Endothelial cell of umbilical vein (primary cell): ENCODE measurements around the gene EFNB1. TPM values are rescaled to one million over a fixed set of nuclear protein-coding genes. Genes with fewer than 3 reads are reported as not detected.

ENCODE experiments used
- BruUV-seq: library from RNA; stranded (reverse); fragments of 400-500 nt; replicated peaks from 2 replicates; lab custom pipeline; 2021; lab: Mats Ljungman, UMichigan
- CTCF ChIA-PET: fragments of 300-600, 350-600 bp; sonication (Branson Sonifier 250); formaldehyde crosslinking; loops from one replicate; lab custom pipeline; 2021; ENCODE audit warnings: antibody characterized with exemption, inconsistent platforms; lab: Charles Lee
- POLR2A ChIA-PET: fragments of 300-600, 350-600 bp; sonication (Branson Sonifier 250); formaldehyde crosslinking; loops from one replicate; lab custom pipeline; 2021; ENCODE audit warnings: antibody characterized with exemption, inconsistent platforms; lab: Charles Lee
- DNase-seq: peaks from one replicate; pipeline ENCODE4 v3.0.0-alpha.2; 2011; ENCODE audit warnings: low read depth, low spot score
- FAIRE-seq: peaks from 2 replicates; lab custom pipeline; 2011; peaks lifted over from hg19 to GRCh38; lab: Jason Lieb, UNC
- H2AFZ ChIP-seq: 2 replicates; pipeline ENCODE4 v1.6.0; 2012; ENCODE audit warnings: low read depth, low read length, control low read depth, inconsistent platforms
- H3K27ac ChIP-seq: 2 replicates; pipeline ENCODE4 v1.5.1; 2011; ENCODE audit warnings: low read depth, mild to moderate bottlenecking, control low read depth, low read length, moderate library complexity; ENCODE audit not compliant: insufficient read depth
- H3K27me3 ChIP-seq, 2 experiments: 2 replicates each; pipeline versions ENCODE4 v1.6.0 to v1.6.1; 2011; ENCODE audit warnings: low read length in 2 of 2, mixed read lengths in 1 of 2; ENCODE audit not compliant: control insufficient read depth in 2 of 2, insufficient read depth in 2 of 2
- H3K36me3 ChIP-seq, 2 experiments: 2 replicates in 1 of 2; 3 replicates in 1 of 2; pipeline ENCODE4 v1.5.1; 2011; ENCODE audit warnings: low read length in 2 of 2, mild to moderate bottlenecking in 1 of 2, moderate library complexity in 1 of 2; ENCODE audit not compliant: control insufficient read depth in 2 of 2, insufficient read depth in 2 of 2; ENCODE audit errors: extremely low read depth in 1 of 2
- H3K4me1 ChIP-seq: 3 replicates; pipeline ENCODE4 v1.5.1; 2011; ENCODE audit warnings: mild to moderate bottlenecking, low read length; ENCODE audit not compliant: control insufficient read depth, insufficient read depth; ENCODE audit errors: extremely low read depth
- H3K4me2 ChIP-seq: 2 replicates; pipeline ENCODE4 v1.6.1; 2011; ENCODE audit warnings: low read length, control low read depth, mixed read lengths; ENCODE audit not compliant: insufficient read depth
- H3K4me3 ChIP-seq, 3 experiments: fragments of 200-600 bp in 1 of 3; sonication (generic), shearing (Covaris generic) in 1 of 3; replicated peaks in 1 of 3; 2 replicates each; pipeline ENCODE4 v1.5.1; 2011 to 2016; ENCODE audit warnings: control low read depth in 3 of 3, low read length in 3 of 3, mild to moderate bottlenecking in 2 of 3, inconsistent platforms in 1 of 3, low read depth in 1 of 3, moderate library complexity in 1 of 3; ENCODE audit not compliant: insufficient read depth in 1 of 3
- H3K79me2 ChIP-seq: 2 replicates; pipeline ENCODE4 v1.6.0; 2012; ENCODE audit warnings: low read length, inconsistent platforms; ENCODE audit not compliant: control insufficient read depth, insufficient read depth
- H3K9ac ChIP-seq: replicated peaks from 2 replicates; pipeline ENCODE3; 2011; ENCODE audit warnings: low read length, control low read depth; ENCODE audit not compliant: insufficient read depth; ENCODE audit errors: extremely low read depth
- H3K9me1 ChIP-seq: replicated peaks from 3 replicates; pipeline ENCODE4 v1.6.0; 2011; ENCODE audit warnings: mild to moderate bottlenecking, low read length; ENCODE audit not compliant: control insufficient read depth, insufficient read depth; ENCODE audit errors: extremely low read depth
- H3K9me3 ChIP-seq: replicated peaks from 2 replicates; pipeline ENCODE4 v1.5.1; 2012; ENCODE audit warnings: low read length, inconsistent platforms; ENCODE audit not compliant: control insufficient read depth, insufficient read depth
- H4K20me1 ChIP-seq: replicated peaks from 2 replicates; pipeline ENCODE3; 2011; ENCODE audit warnings: mild to moderate bottlenecking, low read length; ENCODE audit not compliant: control insufficient read depth, insufficient read depth; ENCODE audit errors: extremely low read depth
- EZH2 ChIP-seq: IDR thresholded peaks from 2 replicates; pipeline ENCODE4 v1.6.1; 2012; ENCODE audit warnings: borderline replicate concordance, low read depth, mild to moderate bottlenecking, moderate library complexity, low read length, inconsistent platforms; ENCODE audit not compliant: severe bottlenecking
- FOS ChIP-seq: IDR thresholded peaks from 2 replicates; pipeline ENCODE4 v1.6.1; 2011; ENCODE audit warnings: mild to moderate bottlenecking, low read length, moderate library complexity, borderline replicate concordance; ENCODE audit not compliant: insufficient read depth
- GATA2 ChIP-seq: IDR thresholded peaks from 2 replicates; pipeline ENCODE4 v1.7.0; 2011; ENCODE audit warnings: low read depth, mild to moderate bottlenecking, moderate library complexity, mixed read lengths, low read length; ENCODE audit not compliant: insufficient read length, insufficient read depth
- JUN ChIP-seq: IDR thresholded peaks from 2 replicates; pipeline ENCODE4 v1.6.1; 2011; ENCODE audit warnings: borderline replicate concordance, low read depth; ENCODE audit not compliant: insufficient read length, insufficient read depth
- MYC ChIP-seq: IDR thresholded peaks from one replicate; pipeline ENCODE4 v1.6.1; 2011; ENCODE audit warnings: mild to moderate bottlenecking, low read depth, low read length
- POLR2A ChIP-seq: IDR thresholded peaks from 2 replicates; pipeline ENCODE4 v1.6.1; 2012; ENCODE audit warnings: low read depth, mild to moderate bottlenecking, control low read depth, low read length
- POLR2AphosphoS5 ChIP-seq: IDR thresholded peaks from 2 replicates; pipeline ENCODE4 v1.6.1; 2012; ENCODE audit warnings: low read depth, mild to moderate bottlenecking, control low read depth, low read length, moderate library complexity; ENCODE audit not compliant: insufficient read depth
- dilution Hi-C: fragments of 300-500 bp; cut with MboI; formaldehyde crosslinking; loops from one replicate; pipeline ENCODE4 v1.15.0; 2019; ENCODE audit warnings: low sequenced_read_pairs; ENCODE audit not compliant: extremely low pct_ligation_motif_present
- intact Hi-C: fragments of 100-400 bp; cut with micrococcal nuclease; formaldehyde crosslinking; loops from one replicate; pipeline ENCODE4 v1.10.0; 2022
- polyA plus RNA-seq, 4 experiments: library from polyadenylated mRNA; depleted of rRNA in 3 of 4; stranded (reverse) in 3 of 4; unstranded in 1 of 4; fragments of >200 nt; gene quantifications; 2 replicates each; pipeline versions ENCODE4 v1.2.1 to v1.2.3, GENCODE V29; 2011 to 2012; ENCODE audit warnings: missing spikeins in 1 of 4
- total RNA-seq: library from RNA; stranded (reverse); gene quantifications from 2 replicates; pipeline ENCODE4 v1.2.3, GENCODE V29; 2021
- TF ChIP-seq, protein P1 (sequence below), 2 donors: IDR thresholded peaks; 1 replicate in 1 of 2; 2 replicates in 1 of 2; pipeline ENCODE4 v1.5.1; 2011; ENCODE audit warnings: low read length in 2 of 2, mild to moderate bottlenecking in 2 of 2, moderate library complexity in 2 of 2, control low read depth in 1 of 2, inconsistent platforms in 1 of 2, low read depth in 1 of 2; ENCODE audit not compliant: insufficient read depth in 1 of 2; ENCODE audit errors: extremely low read depth in 1 of 2
- TF ChIP-seq, protein P2 (sequence below): IDR thresholded peaks from 2 replicates; pipeline ENCODE4 v1.6.1; 2011; ENCODE audit not compliant: insufficient read depth, insufficient read length

The EFNB1 gene
- total and polyA plus RNA-seq, 2 donors (not counting 3 experiments of a cell fraction or from before 2014, with no cell fraction given), result 7.8 to 13.3 TPM

DNA sequence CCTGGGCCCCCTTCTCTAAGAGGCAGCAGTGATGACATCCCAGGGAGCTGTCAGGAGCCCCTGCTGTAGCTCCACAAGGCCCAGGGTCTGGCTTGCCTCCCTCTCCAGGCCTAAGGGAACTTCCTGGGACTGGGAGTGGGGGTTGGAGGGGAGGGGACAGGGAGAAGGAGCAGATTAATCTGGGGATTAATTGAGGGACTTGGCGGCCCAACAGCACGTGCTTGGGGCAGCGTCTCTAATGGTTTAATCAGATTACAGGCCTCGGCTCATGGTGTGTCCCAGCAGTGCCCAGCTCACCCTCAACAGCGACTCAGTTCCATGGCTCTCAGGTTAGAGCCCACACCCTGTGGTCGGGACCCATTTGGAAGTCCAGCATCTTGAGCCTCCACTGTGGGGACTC lies 47.9 kb downstream of the EFNB1 start:
- Histone ChIP-seq H3K4me1 (no peaks in the 10 kb centered on the region), H4K20me1 (no peaks in the 10 kb centered on the region), H3K4me2 (no peak overlapping the region), H3K9me3 (no peaks in the 10 kb centered on the region), H3K27ac (no peak overlapping the region), H3K27me3 (no peaks in the 10 kb centered on the region), H3K9me1 (no peaks in the 10 kb centered on the region), H3K36me3 (no peaks in the 10 kb centered on the region), H3K4me3 (no peak overlapping the region), H3K9ac (no peak overlapping the region), H2AFZ (no peak overlapping the region), H3K79me2 (no peaks in the 10 kb centered on the region)
- dilution Hi-C loops (no loop called here), intact Hi-C loops (no loop called here)
- POLR2A ChIA-PET, result no interaction called here
- no peak for FAIRE-seq
- CTCF ChIA-PET, result no interaction called here
- BruUV-seq, result no TSS peak
- TF ChIP-seq POLR2AphosphoS5, result no peak
- TF ChIP-seq, protein P1, sequence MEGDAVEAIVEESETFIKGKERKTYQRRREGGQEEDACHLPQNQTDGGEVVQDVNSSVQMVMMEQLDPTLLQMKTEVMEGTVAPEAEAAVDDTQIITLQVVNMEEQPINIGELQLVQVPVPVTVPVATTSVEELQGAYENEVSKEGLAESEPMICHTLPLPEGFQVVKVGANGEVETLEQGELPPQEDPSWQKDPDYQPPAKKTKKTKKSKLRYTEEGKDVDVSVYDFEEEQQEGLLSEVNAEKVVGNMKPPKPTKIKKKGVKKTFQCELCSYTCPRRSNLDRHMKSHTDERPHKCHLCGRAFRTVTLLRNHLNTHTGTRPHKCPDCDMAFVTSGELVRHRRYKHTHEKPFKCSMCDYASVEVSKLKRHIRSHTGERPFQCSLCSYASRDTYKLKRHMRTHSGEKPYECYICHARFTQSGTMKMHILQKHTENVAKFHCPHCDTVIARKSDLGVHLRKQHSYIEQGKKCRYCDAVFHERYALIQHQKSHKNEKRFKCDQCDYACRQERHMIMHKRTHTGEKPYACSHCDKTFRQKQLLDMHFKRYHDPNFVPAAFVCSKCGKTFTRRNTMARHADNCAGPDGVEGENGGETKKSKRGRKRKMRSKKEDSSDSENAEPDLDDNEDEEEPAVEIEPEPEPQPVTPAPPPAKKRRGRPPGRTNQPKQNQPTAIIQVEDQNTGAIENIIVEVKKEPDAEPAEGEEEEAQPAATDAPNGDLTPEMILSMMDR (IDR thresholded peaks at IDR 0.05; ENCODE audit: extremely low read depth in 1 of 2, insufficient read depth in 1 of 2, low read depth in 1 of 2, low read length in 2 of 2), result no peak
- no peak for TF ChIP-seq POLR2A
- no peak for TF ChIP-seq JUN
- TF ChIP-seq, protein P2, sequence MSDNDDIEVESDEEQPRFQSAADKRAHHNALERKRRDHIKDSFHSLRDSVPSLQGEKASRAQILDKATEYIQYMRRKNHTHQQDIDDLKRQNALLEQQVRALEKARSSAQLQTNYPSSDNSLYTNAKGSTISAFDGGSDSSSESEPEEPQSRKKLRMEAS, result no peak
- TF ChIP-seq MYC, result no peak
- no peak for TF ChIP-seq FOS
- TF ChIP-seq EZH2, result no peak
- TF ChIP-seq GATA2, result no peak
- no peak for DNase-seq
